Upper lobe of left lung (tissue), 6 donors: ENCODE results near the gene CNR1. TPM values are rescaled to one million over a fixed set of nuclear protein-coding genes. Genes with fewer than 3 reads are reported as not detected.

ENCODE experiments used
- ATAC-seq, 2 donors: fragments of 200-7000 bp; cut with Tn5 transposase; one replicate each; pipeline ENCODE4 v1.9.1; 2022; ENCODE audit warnings: mild to moderate bottlenecking in 2 of 2, moderate library complexity in 2 of 2; ENCODE audit not compliant: low FRiP score in 2 of 2
- DNase-seq, 2 donors: peaks; one replicate each; pipeline ENCODE4 v3.0.0-alpha.2; 2019 to 2020
- H3K27ac ChIP-seq, 4 donors: fragments of 200-600 bp; sonication (generic); one replicate each; pipeline ENCODE4 v1.5.1; 2016 to 2019
- H3K27me3 ChIP-seq, 4 donors: fragments of 200-600 bp; sonication (generic); one replicate each; pipeline ENCODE4 v1.5.1; 2017 to 2019
- H3K36me3 ChIP-seq, 4 donors: fragments of 200-600 bp; sonication (generic); one replicate each; pipeline ENCODE4 v1.5.1; 2016 to 2019
- H3K4me1 ChIP-seq, 4 donors: fragments of 200-600 bp; sonication (generic); one replicate each; pipeline ENCODE4 v1.5.1; 2018 to 2019
- H3K4me3 ChIP-seq, 4 donors: fragments of 200-600 bp; sonication (generic); one replicate each; pipeline ENCODE4 v1.5.1; 2017 to 2019; ENCODE audit warnings: mild to moderate bottlenecking in 2 of 4, moderate library complexity in 1 of 4
- H3K9me3 ChIP-seq, 4 donors: fragments of 200-600 bp; sonication (generic); one replicate each; pipeline ENCODE4 v1.5.1; 2018 to 2019
- EP300 ChIP-seq, 4 donors: sonication (generic); formaldehyde crosslinking; IDR thresholded peaks; one replicate each; pipeline ENCODE4 v1.5.1; 2017; ENCODE audit warnings: antibody characterized with exemption in 4 of 4, control low read depth in 2 of 4
- POLR2A ChIP-seq, 4 donors: fragments of 450-650 bp; IDR thresholded peaks; one replicate each; pipeline ENCODE4 v1.5.1; 2016 to 2017; ENCODE audit warnings: antibody characterized with exemption in 4 of 4, mild to moderate bottlenecking in 2 of 4
- POLR2AphosphoS5 ChIP-seq, 2 donors: sonication (generic); formaldehyde crosslinking; IDR thresholded peaks; one replicate each; pipeline ENCODE4 v1.5.1; 2017; ENCODE audit warnings: antibody characterized with exemption in 2 of 2
- WGBS, 2 donors: methylation state at CpG; one replicate each; pipeline ENCODE4 v1.1.5; 2017 to 2018; 5-methylcytosine and 5-hydroxymethylcytosine counted together
- total RNA-seq, 6 donors: library from RNA; depleted of rRNA in 4 of 6; stranded (reverse); fragments of >200 nt in 4 of 6; gene quantifications; one replicate each; pipeline versions ENCODE4 v1.1.0 to v1.2.1, GENCODE V29; 2016 to 2021
- TF ChIP-seq, protein P1 (sequence below), 6 experiments: fragments of 450-650 bp in 4 of 6; fragments of 200-600 bp in 2 of 6; sonication (generic) in 2 of 6; IDR thresholded peaks; one replicate each; pipeline ENCODE4 v1.5.1; 2016 to 2019; ENCODE audit warnings: antibody characterized with exemption in 6 of 6
- donor health status: DM: no; HTN: no; CAD: no; lungs with moderate emphysema.
- donor health status: DM: no; HTN: yes; CAD: no; lungs with severe emphysema.

Gene CNR1
- total RNA-seq, 6 donors from 2014 or later, result 7.3 to 19.0 (median 10.3) TPM

DNA sequence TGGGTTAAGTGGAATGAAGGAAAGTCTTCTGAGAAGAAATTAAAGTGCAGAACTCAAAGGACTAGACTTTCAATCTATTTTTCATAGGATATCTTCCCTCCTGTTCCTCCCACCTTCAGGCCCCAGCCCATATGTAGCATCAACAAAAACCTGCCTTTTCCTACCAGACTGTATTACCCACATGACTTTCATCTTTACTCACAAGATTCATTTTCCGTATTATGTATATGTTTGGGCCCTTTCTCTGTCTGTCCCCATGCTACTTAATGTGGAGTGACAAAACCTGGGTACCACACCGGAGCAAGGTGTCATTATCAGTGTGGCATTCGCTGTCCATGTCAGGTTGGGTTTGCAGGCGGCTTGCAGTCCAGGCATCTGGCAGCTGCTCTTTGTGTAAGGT is 18.8 kb upstream of the CNR1 start:
- H3K27ac ChIP-seq, result no peak overlapping the region
- no peaks in the 10 kb centered on the region for H3K4me1 ChIP-seq
- H3K9me3 ChIP-seq, result no peaks in the 10 kb centered on the region
- 85 to 93% methylated on average over 4 of the region's 4 CpGs for WGBS, 2 donors
- H3K4me3 ChIP-seq, result no peak overlapping the region
- ATAC-seq (no peak), DNase-seq (no peak)
- TF ChIP-seq POLR2A (IDR thresholded peaks at IDR 0.05) (no peak), EP300 (IDR thresholded peaks at IDR 0.05) (no peak), POLR2AphosphoS5 (IDR thresholded peaks at IDR 0.05) (no peak)
- TF ChIP-seq, protein P1, sequence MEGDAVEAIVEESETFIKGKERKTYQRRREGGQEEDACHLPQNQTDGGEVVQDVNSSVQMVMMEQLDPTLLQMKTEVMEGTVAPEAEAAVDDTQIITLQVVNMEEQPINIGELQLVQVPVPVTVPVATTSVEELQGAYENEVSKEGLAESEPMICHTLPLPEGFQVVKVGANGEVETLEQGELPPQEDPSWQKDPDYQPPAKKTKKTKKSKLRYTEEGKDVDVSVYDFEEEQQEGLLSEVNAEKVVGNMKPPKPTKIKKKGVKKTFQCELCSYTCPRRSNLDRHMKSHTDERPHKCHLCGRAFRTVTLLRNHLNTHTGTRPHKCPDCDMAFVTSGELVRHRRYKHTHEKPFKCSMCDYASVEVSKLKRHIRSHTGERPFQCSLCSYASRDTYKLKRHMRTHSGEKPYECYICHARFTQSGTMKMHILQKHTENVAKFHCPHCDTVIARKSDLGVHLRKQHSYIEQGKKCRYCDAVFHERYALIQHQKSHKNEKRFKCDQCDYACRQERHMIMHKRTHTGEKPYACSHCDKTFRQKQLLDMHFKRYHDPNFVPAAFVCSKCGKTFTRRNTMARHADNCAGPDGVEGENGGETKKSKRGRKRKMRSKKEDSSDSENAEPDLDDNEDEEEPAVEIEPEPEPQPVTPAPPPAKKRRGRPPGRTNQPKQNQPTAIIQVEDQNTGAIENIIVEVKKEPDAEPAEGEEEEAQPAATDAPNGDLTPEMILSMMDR (IDR thresholded peaks at IDR 0.05), result no peak
- H3K27me3 ChIP-seq, result no peaks in the 10 kb centered on the region
- no peaks in the 10 kb centered on the region for H3K36me3 ChIP-seq

DNA sequence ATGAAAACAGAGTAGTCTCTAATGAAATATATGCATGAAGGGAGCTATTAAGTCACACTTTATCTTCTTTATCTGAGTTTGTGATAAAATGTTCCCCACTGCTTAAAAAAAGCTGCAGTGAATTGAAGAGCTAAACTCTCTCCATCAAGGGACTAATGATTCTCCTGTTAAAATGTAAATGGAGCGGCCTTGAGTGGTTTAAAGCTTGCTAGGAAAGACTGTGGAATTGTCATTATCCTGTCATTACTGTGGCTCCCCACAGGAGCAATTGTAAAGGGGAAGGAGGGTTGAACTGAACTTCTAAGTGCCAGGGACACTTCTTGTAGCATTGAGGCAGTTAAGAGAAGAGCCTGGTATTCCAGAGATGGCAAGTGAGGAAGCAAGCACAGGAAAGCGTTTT is 17.3 kb upstream of the CNR1 start:
- H3K27ac ChIP-seq, result no peak overlapping the region
- WGBS, 2 donors, result 85 to 87% methylated on average over 2 of the region's 2 CpGs
- ATAC-seq (no peak), DNase-seq (no peak)
- no peak for TF ChIP-seq POLR2A (IDR thresholded peaks at IDR 0.05)
- no peak for TF ChIP-seq POLR2AphosphoS5 (IDR thresholded peaks at IDR 0.05)
- TF ChIP-seq, protein P1 (IDR thresholded peaks at IDR 0.05), result no peak
- no peak for TF ChIP-seq EP300 (IDR thresholded peaks at IDR 0.05)
- H3K27me3 ChIP-seq, result no peaks in the 10 kb centered on the region
- no peaks in the 10 kb centered on the region for H3K36me3 ChIP-seq
- H3K4me1 ChIP-seq, result no peaks in the 10 kb centered on the region
- no peaks in the 10 kb centered on the region for H3K9me3 ChIP-seq
- no peak overlapping the region for H3K4me3 ChIP-seq

DNA sequence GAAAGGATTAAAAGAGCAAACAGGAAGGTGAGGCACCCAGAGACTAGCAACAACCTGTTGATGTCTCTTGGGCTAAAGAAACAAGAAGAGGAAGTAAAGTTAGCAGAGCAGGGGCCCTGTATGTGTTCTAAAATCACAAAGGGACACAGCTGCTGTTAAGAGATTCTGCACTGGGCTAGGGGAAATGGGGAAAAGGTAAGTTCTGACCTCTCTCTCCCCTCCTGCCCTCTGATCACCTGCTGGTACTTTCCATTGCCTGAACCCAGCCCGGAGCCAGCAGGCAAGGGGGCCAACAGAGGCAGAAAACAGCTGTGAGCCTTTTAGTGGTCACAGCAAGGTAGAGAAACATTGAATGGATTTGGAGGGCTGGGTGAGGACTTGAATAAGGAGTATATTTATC is 13.5 kb upstream of the CNR1 start:
- TF ChIP-seq, protein P1 (IDR thresholded peaks at IDR 0.05), result no peak
- TF ChIP-seq EP300 (IDR thresholded peaks at IDR 0.05) (no peak), POLR2AphosphoS5 (IDR thresholded peaks at IDR 0.05) (no peak), POLR2A (IDR thresholded peaks at IDR 0.05) (no peak)
- no peak for ATAC-seq

DNA sequence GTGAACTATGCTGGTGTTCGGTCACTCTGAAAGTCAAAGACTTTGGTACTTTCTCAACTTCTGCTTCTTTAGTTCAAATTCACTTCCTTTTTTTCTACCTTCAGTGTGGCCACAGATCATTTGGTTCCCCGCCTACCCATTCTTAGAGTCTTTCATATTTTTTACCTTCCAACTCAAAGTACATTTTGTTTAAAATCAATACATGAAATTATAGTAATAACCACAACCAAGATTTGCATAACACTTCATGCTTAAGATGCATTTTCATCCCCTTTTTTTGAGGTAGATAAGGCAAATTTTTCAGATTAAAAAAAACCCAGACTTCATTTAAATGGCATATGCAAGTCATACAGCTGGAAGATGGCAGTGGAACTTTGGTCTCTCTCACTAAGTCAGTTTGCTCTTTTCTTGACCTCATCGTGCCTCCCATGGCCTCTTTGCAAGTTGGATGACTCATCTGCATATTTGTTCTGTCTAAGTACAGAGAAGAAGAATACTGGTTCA is 11.9 kb upstream of the CNR1 start:
- Histone ChIP-seq H3K27me3 (no peaks in the 10 kb centered on the region), H3K36me3 (no peaks in the 10 kb centered on the region), H3K27ac (no peak overlapping the region), H3K9me3 (no peaks in the 10 kb centered on the region), H3K4me1 (no peaks in the 10 kb centered on the region), H3K4me3 (no peak overlapping the region)
- whole genome bisulfite sequencing, 2 donors, result 48 to 56% methylated on average over 3 of the region's 3 CpGs
- ATAC-seq (no peak), DNase-seq (no peak)
- TF ChIP-seq POLR2A (IDR thresholded peaks at IDR 0.05) (no peak), POLR2AphosphoS5 (IDR thresholded peaks at IDR 0.05) (no peak), EP300 (IDR thresholded peaks at IDR 0.05) (no peak)
- TF ChIP-seq, protein P1 (IDR thresholded peaks at IDR 0.05), result no peak

More for the DNA sequence above, 13.5 kb upstream of the CNR1 start:
- Histone ChIP-seq H3K27me3 (no peaks in the 10 kb centered on the region), H3K36me3 (no peaks in the 10 kb centered on the region), H3K9me3 (no peaks in the 10 kb centered on the region), H3K4me1 (no peaks in the 10 kb centered on the region), H3K4me3 (no peak overlapping the region), H3K27ac (no peak overlapping the region)
- no peak for DNase-seq
- WGBS, 2 donors, result 7 to 10% methylated on average over 1 of the region's 1 CpG

DNA sequence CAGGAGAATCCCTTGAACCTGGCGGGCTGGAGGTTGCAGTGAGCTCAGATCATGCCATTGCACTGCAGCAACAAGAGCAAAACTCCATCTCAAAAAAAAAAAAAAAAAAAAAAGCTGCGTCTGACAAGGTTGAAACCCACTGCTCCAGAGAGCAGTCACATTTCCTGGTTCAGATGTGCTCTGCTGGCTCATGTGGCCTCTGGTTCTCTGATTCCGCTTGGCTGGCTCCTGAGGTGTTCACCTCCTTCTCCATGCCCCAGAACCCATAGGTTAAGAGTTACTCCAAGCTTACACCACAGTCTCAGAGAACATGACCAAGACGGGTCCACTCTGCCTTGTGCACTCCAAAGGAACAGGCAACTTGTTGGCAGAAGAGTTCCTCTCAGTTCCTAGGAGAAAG is 8.8 kb upstream of the CNR1 start:
- ATAC-seq, result no peak
- Histone ChIP-seq H3K27ac (no peak overlapping the region), H3K27me3 (no peaks in the 10 kb centered on the region), H3K4me3 (no peak overlapping the region), H3K36me3 (no peaks in the 10 kb centered on the region), H3K9me3 (no peaks in the 10 kb centered on the region), H3K4me1 (no peaks in the 10 kb centered on the region)
- no peak for TF ChIP-seq EP300 (IDR thresholded peaks at IDR 0.05)
- TF ChIP-seq, protein P1 (IDR thresholded peaks at IDR 0.05), result no peak
- TF ChIP-seq POLR2A (IDR thresholded peaks at IDR 0.05), result no peak
- TF ChIP-seq POLR2AphosphoS5 (IDR thresholded peaks at IDR 0.05), result no peak
- 80 to 84% methylated on average over 3 to 4 of the region's 4 CpGs for WGBS, 2 donors
- DNase-seq, result no peak
